Endothelial cell of umbilical vein (primary cell): ENCODE data around the gene PRMT7.
A peak's percentile ranks its signal among the peaks of the same experiment; 100 is the strongest.

ENCODE experiments used
- CTCF ChIP-seq, 2 donors: IDR thresholded peaks; 1 replicate in 1 of 2; 2 replicates in 1 of 2; pipeline ENCODE4 v1.5.1; 2011; ENCODE audit warnings: low read length in 2 of 2, mild to moderate bottlenecking in 2 of 2, moderate library complexity in 2 of 2, control low read depth in 1 of 2, inconsistent platforms in 1 of 2, low read depth in 1 of 2; ENCODE audit not compliant: insufficient read depth in 1 of 2; ENCODE audit errors: extremely low read depth in 1 of 2
- EZH2 ChIP-seq: IDR thresholded peaks from 2 replicates; pipeline ENCODE4 v1.6.1; 2012; ENCODE audit warnings: borderline replicate concordance, low read depth, mild to moderate bottlenecking, moderate library complexity, low read length, inconsistent platforms; ENCODE audit not compliant: severe bottlenecking
- FOS ChIP-seq: IDR thresholded peaks from 2 replicates; pipeline ENCODE4 v1.6.1; 2011; ENCODE audit warnings: mild to moderate bottlenecking, low read length, moderate library complexity, borderline replicate concordance; ENCODE audit not compliant: insufficient read depth
- JUN ChIP-seq: IDR thresholded peaks from 2 replicates; pipeline ENCODE4 v1.6.1; 2011; ENCODE audit warnings: borderline replicate concordance, low read depth; ENCODE audit not compliant: insufficient read length, insufficient read depth
- MAX ChIP-seq: IDR thresholded peaks from 2 replicates; pipeline ENCODE4 v1.6.1; 2011; ENCODE audit not compliant: insufficient read depth, insufficient read length
- MYC ChIP-seq: IDR thresholded peaks from one replicate; pipeline ENCODE4 v1.6.1; 2011; ENCODE audit warnings: mild to moderate bottlenecking, low read depth, low read length
- POLR2A ChIP-seq: IDR thresholded peaks from 2 replicates; pipeline ENCODE4 v1.6.1; 2012; ENCODE audit warnings: low read depth, mild to moderate bottlenecking, control low read depth, low read length
- POLR2AphosphoS5 ChIP-seq: IDR thresholded peaks from 2 replicates; pipeline ENCODE4 v1.6.1; 2012; ENCODE audit warnings: low read depth, mild to moderate bottlenecking, control low read depth, low read length, moderate library complexity; ENCODE audit not compliant: insufficient read depth

- no peak for TF ChIP-seq CTCF (IDR thresholded peaks at IDR 0.05; ENCODE audit: extremely low read depth in 1 of 2, insufficient read depth in 1 of 2, low read depth in 1 of 2, low read length in 2 of 2)
- no peak for TF ChIP-seq MYC
- TF ChIP-seq POLR2A: no peak
- no peak for TF ChIP-seq JUN
- no peak for TF ChIP-seq MAX
- peak; percentile 14 for TF ChIP-seq POLR2AphosphoS5
- no peak for TF ChIP-seq EZH2
- no peak for TF ChIP-seq FOS
These were observed 9.9 kb upstream of the PRMT7 start for GRCh38 chr16:68300734-68301459.
